GM18951 (cell line): ENCODE measurements around the gene POLR2E.
A peak's percentile ranks its signal among the peaks of the same experiment; 100 is the strongest.

ENCODE experiments used
- POLR2A ChIP-seq: IDR thresholded peaks from 4 replicates; pipeline ENCODE4 v1.6.1; 2011; ENCODE audit warnings: mild to moderate bottlenecking; ENCODE audit not compliant: insufficient read length, insufficient read depth; ENCODE audit errors: extremely low read depth
- in situ Hi-C: fragments of 300-500 bp; cut with MboI; formaldehyde crosslinking; loops from one replicate; pipeline ENCODE4 v1.12.0; 2022; ENCODE audit warnings: low sequenced_read_pairs, mixed read lengths, inconsistent platforms; ENCODE audit not compliant: unreplicated experiment

The POLR2E gene

GRCh38 chr19:1105008-1105872, 10.1 kb upstream of the POLR2E start:
- no peak for TF ChIP-seq POLR2A
- in situ Hi-C loops: loop anchor here (5.0 kb wide), 1 partner anchor 87 kb away; no protein-coding TSS in a partner anchor

GRCh38 chr19:1104311-1105007, 9.3 kb upstream of the POLR2E start:
- in situ Hi-C loops: loop anchor here (5.0 kb wide), 1 partner anchor 88 kb away; no protein-coding TSS in a partner anchor
- peak; percentile 14 for TF ChIP-seq POLR2A

GRCh38 chr19:1103708-1104310, 8.6 kb upstream of the POLR2E start, which contains the start of gene GPX4:
GPX4 (plus strand) TSS chr19:1103994; CDS start chr19:1104044, 50 bp downstream.
- TF ChIP-seq POLR2A: peak; percentile 99
- in situ Hi-C loops: no loop called here

GRCh38 chr19:1103132-1103707, 8.0 kb upstream of the POLR2E start:
- in situ Hi-C loops: no loop called here
- no peak for TF ChIP-seq POLR2A

- peak; percentile 12 for TF ChIP-seq POLR2A
- in situ Hi-C loops: no loop called here
Observed at GRCh38 chr19:1102407-1103131, 7.4 kb upstream of the POLR2E start.

- TF ChIP-seq POLR2A: no peak
- in situ Hi-C loops: no loop called here
Observed at GRCh38 chr19:1101337-1101698, 6.1 kb upstream of the POLR2E start.

GRCh38 chr19:1098177-1099051, 3.2 kb upstream of the POLR2E start:
- TF ChIP-seq POLR2A: no peak
- in situ Hi-C loops: no loop called here

GRCh38 chr19:1097810-1098176, 2.6 kb upstream of the POLR2E start:
- in situ Hi-C loops: no loop called here
- TF ChIP-seq POLR2A: no peak

- in situ Hi-C loops: no loop called here
- no peak for TF ChIP-seq POLR2A
Observed at GRCh38 chr19:1094655-1094977, 559 bp downstream of the POLR2E start.

- TF ChIP-seq POLR2A: no peak
- in situ Hi-C loops: no loop called here
Observed at GRCh38 chr19:1093811-1094553, 1.2 kb downstream of the POLR2E start.

GRCh38 chr19:1093330-1093729, 1.8 kb downstream of the POLR2E start:
- no peak for TF ChIP-seq POLR2A
- in situ Hi-C loops: no loop called here

- in situ Hi-C loops: no loop called here
- TF ChIP-seq POLR2A: no peak
Observed at GRCh38 chr19:1091544-1092175, 3.5 kb downstream of the POLR2E start.
